K562 (cell line): Measurements from ENCODE around the gene PPIL4. TPM values are rescaled to one million over a fixed set of nuclear protein-coding genes. Genes with fewer than 3 reads are reported as not detected.

Experiments used
- CBFA2T3 ChIP-seq: fragments of 450-650 bp; IDR thresholded peaks from 2 replicates; pipeline ENCODE4 v1.6.1; 2017
- ETV1 ChIP-seq: fragments of 450-650 bp; conservative IDR thresholded peaks from 2 replicates; pipeline ENCODE4 v1.6.1; 2016; ENCODE audit warnings: missing genetic modification characterization, control low read depth, low read depth, missing compliant biosample characterization
- ETV6 ChIP-seq, 3 experiments: fragments of 150-350 bp in 1 of 3; sonication (generic) in 1 of 3; formaldehyde crosslinking in 1 of 3; IDR thresholded peaks; 2 replicates each; pipeline versions ENCODE4 v1.6.1 to v1.8.0; 2014 to 2022; ENCODE audit warnings: borderline replicate concordance in 2 of 3, low read depth in 2 of 3, antibody characterized with exemption in 1 of 3, low read length in 1 of 3, mild to moderate bottlenecking in 1 of 3, missing genetic modification reagents in 1 of 3
- MTA3 ChIP-seq: fragments of 450-650 bp; formaldehyde crosslinking; IDR thresholded peaks from 2 replicates; pipeline ENCODE4 v1.6.1; 2017; ENCODE audit warnings: mild to moderate bottlenecking, borderline replicate concordance
- NCOA4 ChIP-seq: fragments of 450-650 bp; IDR thresholded peaks from 2 replicates; pipeline ENCODE4 v1.6.1; 2018; ENCODE audit warnings: mild to moderate bottlenecking; ENCODE audit not compliant: partially characterized antibody
- NFIC ChIP-seq: fragments of 450-650 bp; IDR thresholded peaks from 2 replicates; pipeline ENCODE4 v1.6.1; 2017; ENCODE audit warnings: mild to moderate bottlenecking, inconsistent platforms
- NFIX ChIP-seq: fragments of 250-450 bp; sonication (Bioruptor Pico); IDR thresholded peaks from 2 replicates; pipeline ENCODE4 v1.4.0; 2020; ENCODE audit warnings: low read depth, mild to moderate bottlenecking, moderate library complexity
- NR2C1 ChIP-seq, 2 experiments: fragments of 450-650 bp; IDR thresholded peaks; 2 replicates each; pipeline ENCODE4 v1.6.1; 2017; ENCODE audit warnings: mild to moderate bottlenecking in 2 of 2, antibody characterized with exemption in 1 of 2, inconsistent platforms in 1 of 2, missing compliant biosample characterization in 1 of 2, missing genetic modification characterization in 1 of 2
- SUPT5H ChIP-seq: fragments of 450-650 bp; IDR thresholded peaks from 2 replicates; pipeline ENCODE4 v1.6.1; 2016
- XRCC5 ChIP-seq: fragments of 200-400 bp; formaldehyde crosslinking; IDR thresholded peaks from 2 replicates; pipeline ENCODE4 v1.6.1; 2017; ENCODE audit warnings: low read depth, mild to moderate bottlenecking, low read length
- polyA plus RNA-seq, 8 experiments: library from polyadenylated mRNA; depleted of rRNA in 4 of 8; stranded (reverse) in 5 of 8; unstranded in 3 of 8; fragments of >200 nt; fragmentation: Nextera tagmentation in 2 of 8; fragmentation: Illumina TruSeq in 1 of 8; extraction: Ambion mirVana in 2 of 8; extraction: Trizol in 1 of 8; gene quantifications; 2 replicates each; pipeline versions ENCODE4 v1.2.1 to v1.2.3, GENCODE V29; 2011 to 2014; ENCODE audit warnings: inconsistent platforms in 1 of 8, missing spikeins in 1 of 8
- total RNA-seq, 7 experiments: library from RNA; depleted of rRNA in 6 of 7; stranded (reverse); fragments of >200 nt in 6 of 7; fragmentation: Illumina TruSeq in 2 of 7; extraction: Trizol in 2 of 7; gene quantifications; 2 replicates each; pipeline versions ENCODE4 v1.2.1 to v1.2.3, GENCODE V29; 2011 to 2021; ENCODE audit warnings: low replicate concordance in 1 of 7
- TF ChIP-seq, protein P1 (sequence below): fragments of 450-650 bp; IDR thresholded peaks from 2 replicates; pipeline ENCODE4 v1.6.1; 2016; ENCODE audit warnings: low read depth
- TF ChIP-seq, protein P2 (sequence below): IDR thresholded peaks from 2 replicates; pipeline ENCODE4 v1.6.1; 2016; ENCODE audit warnings: missing genetic modification characterization, missing compliant biosample characterization
- TF ChIP-seq, protein P3 (sequence below): sonication (generic); formaldehyde crosslinking; IDR thresholded peaks from 2 replicates; pipeline ENCODE4 v1.8.0; 2023; ENCODE audit warnings: mild to moderate bottlenecking, missing genetic modification reagents

Gene PPIL4
- total and polyA plus RNA-seq, 9 of the 15 experiments (the other 6 are each of a cell fraction or from before 2014, with no cell fraction given), result 14.5 to 55.2 (median 45.9) TPM

DNA sequence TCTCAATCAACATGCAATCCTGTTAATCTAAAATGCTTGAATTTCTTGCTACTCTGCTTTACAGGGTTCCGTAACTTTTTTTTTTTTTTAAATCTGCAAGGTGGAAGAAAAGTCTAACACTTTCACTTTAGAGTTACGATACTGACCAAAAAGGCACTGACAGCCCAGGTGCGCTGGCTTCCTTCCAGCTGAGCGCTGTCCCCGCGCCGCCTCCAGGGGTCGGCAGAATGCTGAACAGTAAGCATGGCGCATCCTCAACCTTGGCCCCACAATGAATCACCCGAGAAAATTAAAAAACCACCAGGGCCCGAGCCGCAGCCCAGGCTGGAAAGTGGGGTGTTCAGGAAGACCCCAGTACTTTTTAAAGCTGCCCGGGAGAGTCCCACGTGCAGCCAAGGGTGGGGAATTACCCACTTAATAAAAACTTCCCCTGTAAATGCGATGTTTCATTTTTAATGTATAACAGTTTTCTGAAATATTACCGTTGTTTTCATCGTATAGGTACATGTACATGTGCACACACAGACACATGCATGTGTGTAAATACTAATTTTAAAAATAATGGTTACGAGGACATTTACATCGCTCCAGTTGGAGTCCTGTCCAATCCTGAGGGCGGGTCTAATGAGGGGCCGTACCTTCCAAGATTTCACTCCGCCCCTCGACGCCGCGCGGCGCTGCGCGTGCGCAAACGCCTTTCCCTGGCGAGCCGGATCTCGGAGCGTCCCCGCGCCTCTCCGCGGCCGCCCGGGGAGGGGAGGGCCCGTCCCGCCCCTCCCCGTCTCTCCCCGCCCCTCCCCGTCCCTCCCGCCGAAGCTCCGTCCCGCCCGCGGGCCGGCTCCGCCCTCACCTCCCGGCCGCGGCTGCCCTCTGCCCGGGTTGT, 19.9 kb upstream of the PPIL4 start, which contains the start of gene GINM1 (continued):
- TF ChIP-seq, protein P1, sequence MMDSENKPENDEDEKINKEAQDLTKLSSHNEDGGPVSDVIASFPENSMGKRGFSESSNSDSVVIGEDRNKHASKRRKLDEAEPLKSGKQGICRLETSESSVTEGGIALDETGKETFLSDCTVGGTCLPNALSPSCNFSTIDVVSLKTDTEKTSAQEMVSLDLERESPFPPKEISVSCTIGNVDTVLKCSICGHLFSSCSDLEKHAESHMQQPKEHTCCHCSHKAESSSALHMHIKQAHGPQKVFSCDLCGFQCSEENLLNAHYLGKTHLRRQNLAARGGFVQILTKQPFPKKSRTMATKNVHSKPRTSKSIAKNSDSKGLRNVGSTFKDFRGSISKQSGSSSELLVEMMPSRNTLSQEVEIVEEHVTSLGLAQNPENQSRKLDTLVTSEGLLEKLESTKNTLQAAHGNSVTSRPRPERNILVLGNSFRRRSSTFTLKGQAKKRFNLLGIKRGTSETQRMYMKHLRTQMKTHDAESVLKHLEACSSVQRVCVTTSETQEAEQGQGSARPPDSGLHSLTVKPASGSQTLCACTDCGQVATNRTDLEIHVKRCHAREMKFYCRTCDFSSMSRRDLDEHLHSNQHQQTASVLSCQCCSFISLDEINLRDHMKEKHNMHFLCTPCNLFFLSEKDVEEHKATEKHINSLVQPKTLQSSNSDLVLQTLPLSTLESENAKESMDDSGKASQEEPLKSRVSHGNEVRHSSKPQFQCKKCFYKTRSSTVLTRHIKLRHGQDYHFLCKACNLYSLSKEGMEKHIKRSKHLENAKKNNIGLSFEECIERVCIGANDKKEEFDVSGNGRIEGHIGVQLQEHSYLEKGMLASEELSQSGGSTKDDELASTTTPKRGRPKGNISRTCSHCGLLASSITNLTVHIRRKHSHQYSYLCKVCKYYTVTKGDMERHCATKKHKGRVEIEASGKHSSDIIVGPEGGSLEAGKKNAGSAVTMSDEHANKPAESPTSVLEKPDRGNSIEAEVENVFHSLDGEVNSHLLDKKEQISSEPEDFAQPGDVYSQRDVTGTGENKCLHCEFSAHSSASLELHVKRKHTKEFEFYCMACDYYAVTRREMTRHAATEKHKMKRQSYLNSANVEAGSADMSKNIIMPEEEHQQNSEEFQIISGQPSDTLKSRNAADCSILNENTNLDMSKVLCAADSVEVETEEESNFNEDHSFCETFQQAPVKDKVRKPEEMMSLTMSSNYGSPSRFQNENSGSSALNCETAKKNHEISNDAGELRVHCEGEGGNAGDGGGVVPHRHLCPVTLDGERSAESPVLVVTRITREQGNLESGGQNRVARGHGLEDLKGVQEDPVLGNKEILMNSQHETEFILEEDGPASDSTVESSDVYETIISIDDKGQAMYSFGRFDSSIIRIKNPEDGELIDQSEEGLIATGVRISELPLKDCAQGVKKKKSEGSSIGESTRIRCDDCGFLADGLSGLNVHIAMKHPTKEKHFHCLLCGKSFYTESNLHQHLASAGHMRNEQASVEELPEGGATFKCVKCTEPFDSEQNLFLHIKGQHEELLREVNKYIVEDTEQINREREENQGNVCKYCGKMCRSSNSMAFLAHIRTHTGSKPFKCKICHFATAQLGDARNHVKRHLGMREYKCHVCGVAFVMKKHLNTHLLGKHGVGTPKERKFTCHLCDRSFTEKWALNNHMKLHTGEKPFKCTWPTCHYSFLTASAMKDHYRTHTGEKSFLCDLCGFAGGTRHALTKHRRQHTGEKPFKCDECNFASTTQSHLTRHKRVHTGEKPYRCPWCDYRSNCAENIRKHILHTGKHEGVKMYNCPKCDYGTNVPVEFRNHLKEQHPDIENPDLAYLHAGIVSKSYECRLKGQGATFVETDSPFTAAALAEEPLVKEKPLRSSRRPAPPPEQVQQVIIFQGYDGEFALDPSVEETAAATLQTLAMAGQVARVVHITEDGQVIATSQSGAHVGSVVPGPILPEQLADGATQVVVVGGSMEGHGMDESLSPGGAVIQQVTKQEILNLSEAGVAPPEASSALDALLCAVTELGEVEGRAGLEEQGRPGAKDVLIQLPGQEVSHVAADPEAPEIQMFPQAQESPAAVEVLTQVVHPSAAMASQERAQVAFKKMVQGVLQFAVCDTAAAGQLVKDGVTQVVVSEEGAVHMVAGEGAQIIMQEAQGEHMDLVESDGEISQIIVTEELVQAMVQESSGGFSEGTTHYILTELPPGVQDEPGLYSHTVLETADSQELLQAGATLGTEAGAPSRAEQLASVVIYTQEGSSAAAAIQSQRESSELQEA, result no peak
- TF ChIP-seq NCOA4 (no peak), ETV6 (IDR thresholded peaks at IDR 0.05; ENCODE audit: borderline replicate concordance in 1 of 2, low read depth in 2 of 2, low read length in 1 of 2) (no peak), ETV6 (CRISPR knock-in tag; IDR thresholded peaks at IDR 0.05; ENCODE audit: borderline replicate concordance) (no peak), CBFA2T3 (peak; percentile 61), XRCC5 (peak; percentile 83), NFIC (peak; percentile 99), MTA3 (peak; percentile 67; the same call in 1 of the 2 replicates), NFIX (CRISPR knock-in tag) (peak; percentile 69), SUPT5H (no peak), NR2C1 (IDR thresholded peaks at IDR 0.05) (peak; percentile 36; the same call in 1 of the 2 replicates), NR2C1 (tag; IDR thresholded peaks at IDR 0.05) (no peak), ETV1 (tag) (no peak)
- TF ChIP-seq, protein P2, sequence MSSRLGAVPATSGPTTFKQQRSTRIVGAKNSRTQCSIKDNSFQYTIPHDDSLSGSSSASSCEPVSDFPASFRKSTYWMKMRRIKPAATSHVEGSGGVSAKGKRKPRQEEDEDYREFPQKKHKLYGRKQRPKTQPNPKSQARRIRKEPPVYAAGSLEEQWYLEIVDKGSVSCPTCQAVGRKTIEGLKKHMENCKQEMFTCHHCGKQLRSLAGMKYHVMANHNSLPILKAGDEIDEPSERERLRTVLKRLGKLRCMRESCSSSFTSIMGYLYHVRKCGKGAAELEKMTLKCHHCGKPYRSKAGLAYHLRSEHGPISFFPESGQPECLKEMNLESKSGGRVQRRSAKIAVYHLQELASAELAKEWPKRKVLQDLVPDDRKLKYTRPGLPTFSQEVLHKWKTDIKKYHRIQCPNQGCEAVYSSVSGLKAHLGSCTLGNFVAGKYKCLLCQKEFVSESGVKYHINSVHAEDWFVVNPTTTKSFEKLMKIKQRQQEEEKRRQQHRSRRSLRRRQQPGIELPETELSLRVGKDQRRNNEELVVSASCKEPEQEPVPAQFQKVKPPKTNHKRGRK (tag), result no peak
- TF ChIP-seq, protein P3, sequence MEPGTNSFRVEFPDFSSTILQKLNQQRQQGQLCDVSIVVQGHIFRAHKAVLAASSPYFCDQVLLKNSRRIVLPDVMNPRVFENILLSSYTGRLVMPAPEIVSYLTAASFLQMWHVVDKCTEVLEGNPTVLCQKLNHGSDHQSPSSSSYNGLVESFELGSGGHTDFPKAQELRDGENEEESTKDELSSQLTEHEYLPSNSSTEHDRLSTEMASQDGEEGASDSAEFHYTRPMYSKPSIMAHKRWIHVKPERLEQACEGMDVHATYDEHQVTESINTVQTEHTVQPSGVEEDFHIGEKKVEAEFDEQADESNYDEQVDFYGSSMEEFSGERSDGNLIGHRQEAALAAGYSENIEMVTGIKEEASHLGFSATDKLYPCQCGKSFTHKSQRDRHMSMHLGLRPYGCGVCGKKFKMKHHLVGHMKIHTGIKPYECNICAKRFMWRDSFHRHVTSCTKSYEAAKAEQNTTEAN (CRISPR knock-in tag), result no peak
